Adrenal gland (tissue), 5 donors: ENCODE data around the gene ZNF469.

ENCODE experiments used
- POLR2A ChIP-seq, 2 donors: fragments of 450-650 bp; IDR thresholded peaks; one replicate each; pipeline ENCODE4 v1.6.1; 2017; ENCODE audit warnings: antibody characterized with exemption in 2 of 2, mild to moderate bottlenecking in 2 of 2, moderate library complexity in 1 of 2
- TF ChIP-seq, protein P1 (sequence below), 6 experiments: fragments of 450-650 bp in 4 of 6; fragments of 200-600 bp in 2 of 6; sonication (generic) in 1 of 6; IDR thresholded peaks; 1 replicate in 5 of 6; 2 replicates in 1 of 6; pipeline versions ENCODE4 v1.5.1 to v1.8.0; 2016 to 2021; ENCODE audit warnings: antibody characterized with exemption in 6 of 6, mild to moderate bottlenecking in 2 of 6, moderate library complexity in 1 of 6
- donor health status: DM: no; HTN: no; CAD: no.

DNA sequence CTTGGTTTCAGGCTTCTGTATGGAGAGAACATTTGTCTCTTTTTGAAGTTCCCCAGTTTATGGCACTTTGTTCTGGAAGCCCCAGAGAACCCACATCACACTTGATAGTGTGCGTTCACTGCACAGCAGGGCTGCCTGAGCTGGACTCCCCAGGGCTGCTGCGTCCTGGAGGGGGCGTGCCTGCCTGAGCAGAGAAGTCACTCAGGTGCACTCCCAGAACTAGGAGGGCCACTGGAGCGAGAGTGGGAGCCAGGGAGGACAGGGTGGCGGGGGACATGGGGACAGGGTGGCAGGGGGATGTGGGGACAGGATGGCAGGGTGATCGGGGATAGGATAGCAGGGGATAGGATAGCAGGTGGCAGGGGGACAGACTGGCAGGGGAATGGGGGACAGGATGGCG, 43.9 kb upstream of the ZNF469 start:
- TF ChIP-seq, protein P1, sequence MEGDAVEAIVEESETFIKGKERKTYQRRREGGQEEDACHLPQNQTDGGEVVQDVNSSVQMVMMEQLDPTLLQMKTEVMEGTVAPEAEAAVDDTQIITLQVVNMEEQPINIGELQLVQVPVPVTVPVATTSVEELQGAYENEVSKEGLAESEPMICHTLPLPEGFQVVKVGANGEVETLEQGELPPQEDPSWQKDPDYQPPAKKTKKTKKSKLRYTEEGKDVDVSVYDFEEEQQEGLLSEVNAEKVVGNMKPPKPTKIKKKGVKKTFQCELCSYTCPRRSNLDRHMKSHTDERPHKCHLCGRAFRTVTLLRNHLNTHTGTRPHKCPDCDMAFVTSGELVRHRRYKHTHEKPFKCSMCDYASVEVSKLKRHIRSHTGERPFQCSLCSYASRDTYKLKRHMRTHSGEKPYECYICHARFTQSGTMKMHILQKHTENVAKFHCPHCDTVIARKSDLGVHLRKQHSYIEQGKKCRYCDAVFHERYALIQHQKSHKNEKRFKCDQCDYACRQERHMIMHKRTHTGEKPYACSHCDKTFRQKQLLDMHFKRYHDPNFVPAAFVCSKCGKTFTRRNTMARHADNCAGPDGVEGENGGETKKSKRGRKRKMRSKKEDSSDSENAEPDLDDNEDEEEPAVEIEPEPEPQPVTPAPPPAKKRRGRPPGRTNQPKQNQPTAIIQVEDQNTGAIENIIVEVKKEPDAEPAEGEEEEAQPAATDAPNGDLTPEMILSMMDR (IDR thresholded peaks at IDR 0.05), result no peak
- no peak for TF ChIP-seq POLR2A (IDR thresholded peaks at IDR 0.05)
